Hepatocyte (in vitro differentiated cells): Measurements from ENCODE around the gene CAB39L. TPM values are rescaled to one million over a fixed set of nuclear protein-coding genes. Genes with fewer than 3 reads are reported as not detected.

Experiments
- DNase-seq: peaks from one replicate; pipeline ENCODE4 v3.0.0-alpha.2; 2016; ENCODE audit warnings: low spot score
- H2AFZ ChIP-seq: fragments of 200-600 bp; sonication (generic); 2 replicates; pipeline ENCODE4 v1.6.0; 2016; ENCODE audit warnings: antibody characterized with exemption, mild to moderate bottlenecking
- H3K27ac ChIP-seq: fragments of 200-600 bp; sonication (generic); 2 replicates; pipeline ENCODE4 v1.5.1; 2016; ENCODE audit warnings: mild to moderate bottlenecking
- H3K27me3 ChIP-seq: fragments of 200-600 bp; sonication (generic); 2 replicates; pipeline ENCODE4 v1.6.1; 2016
- H3K36me3 ChIP-seq: fragments of 200-600 bp; sonication (generic); replicated peaks from 2 replicates; pipeline ENCODE4 v1.5.1; 2016; ENCODE audit warnings: low read depth; ENCODE audit not compliant: insufficient read depth
- H3K4me1 ChIP-seq: fragments of 200-600 bp; sonication (generic); 2 replicates; pipeline ENCODE4 v1.5.1; 2016; ENCODE audit warnings: mild to moderate bottlenecking, moderate library complexity; ENCODE audit not compliant: insufficient read depth
- H3K4me2 ChIP-seq: fragments of 200-600 bp; sonication (generic); 2 replicates; pipeline ENCODE4 v1.6.0; 2016
- H3K4me3 ChIP-seq: fragments of 200-600 bp; sonication (generic); 2 replicates; pipeline ENCODE4 v1.5.1; 2016; ENCODE audit warnings: mild to moderate bottlenecking
- H3K79me2 ChIP-seq: fragments of 200-600 bp; sonication (generic); 2 replicates; pipeline ENCODE4 v1.6.0; 2017; ENCODE audit warnings: mild to moderate bottlenecking
- H3K9me2 ChIP-seq: fragments of 200-600 bp; sonication (generic); replicated peaks from 2 replicates; pipeline ENCODE4 v1.6.0; 2017; ENCODE audit warnings: mild to moderate bottlenecking; ENCODE audit not compliant: insufficient read depth
- H3K9me3 ChIP-seq: fragments of 200-600 bp; sonication (generic); 2 replicates; pipeline ENCODE4 v1.5.1; 2016; ENCODE audit warnings: low read depth, mild to moderate bottlenecking
- H4K20me1 ChIP-seq: fragments of 200-600 bp; sonication (generic); 2 replicates; pipeline ENCODE4 v1.6.0; 2016; ENCODE audit warnings: mild to moderate bottlenecking; ENCODE audit not compliant: insufficient read depth, poor library complexity, severe bottlenecking
- CTCF ChIP-seq: fragments of 200-600 bp; sonication (generic); IDR thresholded peaks from 2 replicates; pipeline ENCODE4 v1.5.1; 2016; ENCODE audit warnings: antibody characterized with exemption, mild to moderate bottlenecking; ENCODE audit not compliant: poor library complexity
- EZH2 ChIP-seq: fragments of 200-600 bp; sonication (generic); IDR thresholded peaks from 2 replicates; pipeline ENCODE4 v1.6.1; 2016; ENCODE audit warnings: antibody characterized with exemption, mild to moderate bottlenecking, borderline replicate concordance
- EZH2phosphoT487 ChIP-seq: fragments of 200-600 bp; sonication (generic); IDR thresholded peaks from one replicate; pipeline ENCODE4 v1.6.1; 2018; ENCODE audit warnings: antibody characterized with exemption, mild to moderate bottlenecking, low read depth, moderate library complexity; ENCODE audit not compliant: unreplicated experiment, severe bottlenecking
- WGBS: methylation state at CpG from one replicate; pipeline ENCODE4 v1.1.6; 2016; ENCODE audit warnings: low lambda C conversion rate; ENCODE audit errors: missing lambda C conversion rate; 5-methylcytosine and 5-hydroxymethylcytosine counted together
- polyA plus RNA-seq: library from polyadenylated mRNA; unstranded; fragments of >200 nt; fragmentation: Nextera tagmentation; extraction: Ambion mirVana; gene quantifications from 2 replicates; pipeline ENCODE4 v1.2.1, GENCODE V29; 2016
- total RNA-seq: library from RNA; depleted of rRNA; stranded (reverse); fragments of >200 nt; gene quantifications from 2 replicates; pipeline ENCODE4 v1.2.3, GENCODE V29; 2014

CAB39L gene
- total and polyA plus RNA-seq, 2 experiments from 2014 or later = 13.7 to 20.4 TPM

GRCh38 chr13:49343731-49344130, 100.1 kb downstream of the CAB39L start:
- H3K4me1 ChIP-seq = no peaks in the 10 kb centered on the region
- no peaks in the 10 kb centered on the region for H4K20me1 ChIP-seq
- H3K36me3 ChIP-seq = no peaks in the 10 kb centered on the region
- H3K27ac ChIP-seq = no peak overlapping the region
- no peaks in the 10 kb centered on the region for H3K9me2 ChIP-seq
- H2AFZ ChIP-seq = no peak overlapping the region
- no peak overlapping the region for H3K4me2 ChIP-seq
- no peaks in the 10 kb centered on the region for H3K27me3 ChIP-seq
- TF ChIP-seq EZH2 (no peak), CTCF (no peak), EZH2phosphoT487 (no peak)
- no peak for DNase-seq
- H3K79me2 ChIP-seq = no peaks in the 10 kb centered on the region
- H3K4me3 ChIP-seq = no peak overlapping the region
- H3K9me3 ChIP-seq = no peaks in the 10 kb centered on the region
- WGBS = 60% methylated on average over 2 of the region's 2 CpGs

GRCh38 chr13:49343255-49343654, 100.6 kb downstream of the CAB39L start:
- no peaks in the 10 kb centered on the region for H3K9me3 ChIP-seq
- H3K4me1 ChIP-seq = no peaks in the 10 kb centered on the region
- H3K79me2 ChIP-seq = no peaks in the 10 kb centered on the region
- no peak for DNase-seq
- no peak overlapping the region for H2AFZ ChIP-seq
- no peaks in the 10 kb centered on the region for H3K27me3 ChIP-seq
- 75% methylated on average over 3 of the region's 3 CpGs for WGBS
- H4K20me1 ChIP-seq = no peaks in the 10 kb centered on the region
- TF ChIP-seq EZH2 = no peak
- no peak for TF ChIP-seq EZH2phosphoT487
- TF ChIP-seq CTCF = no peak
- H3K4me3 ChIP-seq = no peak overlapping the region
- H3K9me2 ChIP-seq = no peaks in the 10 kb centered on the region
- no peak overlapping the region for H3K4me2 ChIP-seq
- H3K36me3 ChIP-seq = no peaks in the 10 kb centered on the region
- no peak overlapping the region for H3K27ac ChIP-seq

- Histone ChIP-seq H3K36me3 (no peaks in the 10 kb centered on the region), H3K4me2 (no peak overlapping the region), H2AFZ (no peak overlapping the region), H4K20me1 (no peaks in the 10 kb centered on the region), H3K27ac (no peak overlapping the region), H3K27me3 (no peaks in the 10 kb centered on the region), H3K79me2 (no peaks in the 10 kb centered on the region), H3K4me1 (no peaks in the 10 kb centered on the region), H3K9me3 (no peaks in the 10 kb centered on the region), H3K4me3 (no peak overlapping the region), H3K9me2 (no peaks in the 10 kb centered on the region)
- TF ChIP-seq EZH2phosphoT487 = no peak
- TF ChIP-seq EZH2 = no peak
- no peak for TF ChIP-seq CTCF
- WGBS = 94% methylated on average over 2 of the region's 2 CpGs
- DNase-seq = no peak
Measured at GRCh38 chr13:49342454-49342853, 101.4 kb downstream of the CAB39L start.

GRCh38 chr13:49341941-49342340, 101.9 kb downstream of the CAB39L start:
- no peak for DNase-seq
- no peaks in the 10 kb centered on the region for H3K79me2 ChIP-seq
- no peaks in the 10 kb centered on the region for H3K27me3 ChIP-seq
- H3K27ac ChIP-seq = no peak overlapping the region
- H3K4me1 ChIP-seq = no peaks in the 10 kb centered on the region
- no peaks in the 10 kb centered on the region for H3K36me3 ChIP-seq
- H3K9me3 ChIP-seq = no peaks in the 10 kb centered on the region
- no peaks in the 10 kb centered on the region for H3K9me2 ChIP-seq
- H4K20me1 ChIP-seq = no peaks in the 10 kb centered on the region
- H2AFZ ChIP-seq = no peak overlapping the region
- no peak overlapping the region for H3K4me2 ChIP-seq
- H3K4me3 ChIP-seq = no peak overlapping the region
- no peak for TF ChIP-seq CTCF
- TF ChIP-seq EZH2phosphoT487 = no peak
